HG03045 (cell line): ENCODE results near the gene EBF3.

ENCODE experiments used
- ATAC-seq: cut with Tn5 transposase; IDR thresholded peaks from one replicate; pipeline ENCODE4 v1.9.1; 2021; ENCODE audit warnings: mild to moderate bottlenecking, moderate library complexity; ENCODE audit not compliant: unreplicated experiment

EBF3 gene

DNA sequence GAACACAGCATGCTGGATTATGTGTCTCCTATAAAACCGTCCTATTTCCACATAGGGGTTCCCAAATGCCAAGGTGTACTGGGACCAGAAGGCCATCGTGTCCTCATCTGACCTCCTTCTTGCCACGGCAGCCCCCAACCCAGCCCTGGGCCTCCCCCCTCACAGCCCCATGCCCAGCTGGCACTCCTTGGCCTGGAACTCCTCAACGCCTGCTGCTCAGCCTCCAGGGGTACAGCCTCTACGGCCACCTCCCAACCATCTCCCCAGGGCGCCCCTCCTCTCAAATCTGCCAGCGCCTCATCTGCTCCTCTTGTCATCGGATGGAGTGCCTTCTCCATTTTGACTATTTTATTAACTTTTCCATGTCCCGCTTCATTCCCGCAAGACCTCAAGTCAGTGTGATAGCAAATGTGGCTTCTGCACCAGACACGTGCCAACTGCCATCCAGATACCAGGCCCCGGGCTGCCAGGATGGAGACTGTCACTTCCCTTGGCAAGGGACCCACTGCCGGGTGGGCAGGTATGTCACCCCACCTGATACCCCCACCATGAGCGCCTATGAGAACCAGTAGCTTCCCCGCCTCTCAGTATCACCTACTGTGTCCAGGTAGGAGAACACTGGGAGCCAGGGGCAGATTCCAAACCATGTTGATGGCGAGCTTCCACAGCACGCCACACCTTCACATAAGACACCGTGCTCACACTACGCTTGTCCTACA lies 106.7 kb downstream of the EBF3 start:
- ATAC-seq = no peak

DNA sequence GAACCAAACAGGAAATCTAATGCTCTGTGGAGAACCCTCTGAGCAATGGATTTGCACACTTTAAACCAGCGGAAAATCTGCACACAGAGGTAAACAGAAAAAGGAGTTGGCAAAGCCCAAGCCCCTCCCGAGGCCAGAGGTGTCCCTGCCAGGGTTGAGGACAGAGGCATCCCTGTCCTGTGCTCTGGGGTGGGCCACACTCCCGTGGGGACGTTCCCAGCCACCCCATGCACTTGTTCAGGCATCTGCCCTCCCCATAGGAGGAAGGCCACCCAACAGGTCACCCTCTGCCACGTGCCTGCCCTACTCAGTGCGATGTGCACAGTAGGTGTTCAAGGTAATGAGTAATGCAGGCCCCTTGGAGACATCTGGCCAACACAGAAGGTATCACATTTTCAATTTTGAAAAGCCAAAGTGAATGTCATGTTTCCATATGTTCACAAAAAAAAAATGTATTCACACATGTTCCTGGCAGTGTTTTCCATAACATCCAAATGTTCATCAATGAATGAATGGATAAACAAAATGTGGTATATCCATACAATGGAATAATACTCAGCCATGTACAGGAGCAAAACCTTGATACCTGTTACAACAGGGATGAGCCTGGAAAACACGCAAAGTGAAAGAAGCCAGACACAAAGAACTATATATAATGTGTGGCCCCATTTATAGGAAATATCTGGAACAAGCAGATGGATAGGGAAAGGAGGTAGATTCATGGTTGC lies 108.1 kb downstream of the EBF3 start:
- no peak for ATAC-seq

DNA sequence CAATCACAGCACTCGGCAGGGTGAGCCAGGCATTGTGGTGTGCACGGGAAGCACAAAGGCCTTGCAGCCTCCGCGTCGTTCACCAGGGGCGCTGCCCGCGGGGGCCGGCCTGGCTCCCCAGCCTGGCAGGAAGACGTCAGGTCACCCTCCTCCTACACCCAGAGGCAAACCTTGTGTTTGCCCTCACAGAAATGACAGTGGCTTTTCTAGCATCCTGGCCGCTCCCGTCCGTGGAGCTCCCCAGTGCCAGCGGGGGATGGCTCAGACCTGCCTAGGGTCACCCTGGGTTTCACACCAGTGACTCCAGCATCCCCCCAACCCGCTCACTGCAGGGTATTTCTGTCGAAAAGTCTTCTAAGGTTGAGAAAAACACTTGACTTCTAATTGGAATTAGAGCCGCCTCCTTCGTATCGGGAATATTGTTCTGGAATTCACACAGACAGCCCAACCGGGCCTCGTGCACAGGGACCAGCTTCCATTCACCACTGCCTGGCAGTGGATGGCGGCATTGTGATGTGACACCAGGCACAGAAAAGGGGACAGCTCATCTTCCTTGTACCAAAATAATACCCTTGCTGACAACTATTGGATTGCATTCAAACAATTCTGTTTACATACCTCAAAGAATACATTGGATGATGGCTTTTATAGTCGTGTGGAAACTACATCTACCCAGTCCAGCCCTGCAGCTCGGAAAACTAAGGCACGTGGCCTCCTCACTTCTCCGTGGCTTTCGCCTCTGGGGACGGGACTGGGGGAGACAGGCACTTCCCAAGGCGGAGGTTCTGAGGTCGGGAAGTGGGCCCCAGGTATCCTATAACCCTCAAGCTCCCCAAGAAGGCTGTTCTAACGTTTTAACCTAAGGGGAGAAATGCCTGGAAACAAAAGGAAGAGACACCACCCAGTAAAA lies 109.0 kb downstream of the EBF3 start:
- no peak for ATAC-seq

DNA sequence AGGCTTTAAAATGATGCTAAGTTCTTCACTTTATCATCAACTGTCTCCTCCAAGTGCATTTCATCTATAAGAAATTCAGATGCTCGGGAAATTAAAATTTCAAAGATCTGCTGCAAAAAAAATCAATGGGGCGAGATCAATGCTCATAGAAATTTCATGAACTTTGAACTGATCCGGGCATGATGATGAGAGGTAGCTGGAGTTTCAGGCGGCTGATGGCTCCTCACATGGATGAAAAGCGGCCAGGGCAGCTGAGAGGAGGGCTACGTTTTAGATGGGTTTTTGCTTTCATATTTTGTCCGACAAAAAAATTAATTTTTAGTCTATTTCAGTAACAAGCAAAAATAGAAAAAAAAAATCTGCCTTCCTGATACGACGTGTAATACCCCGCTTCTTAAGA lies 109.9 kb downstream of the EBF3 start:
- no peak for ATAC-seq

DNA sequence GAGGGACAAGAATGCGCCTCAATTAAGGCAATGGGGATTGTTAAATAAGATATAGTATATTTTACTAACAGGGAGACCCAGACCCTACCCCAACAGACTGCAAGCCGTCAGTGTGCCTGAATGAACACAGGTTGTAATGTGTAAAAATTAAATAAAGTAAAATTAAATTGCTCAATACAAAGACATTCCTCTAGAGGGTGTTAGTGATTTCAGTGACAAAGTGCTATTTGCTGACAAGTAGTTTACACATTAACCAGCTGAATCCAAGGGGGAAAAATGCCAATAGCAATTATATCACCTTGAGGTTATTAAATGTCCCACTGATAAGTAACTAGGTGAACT lies 110.5 kb downstream of the EBF3 start:
- ATAC-seq = no peak

DNA sequence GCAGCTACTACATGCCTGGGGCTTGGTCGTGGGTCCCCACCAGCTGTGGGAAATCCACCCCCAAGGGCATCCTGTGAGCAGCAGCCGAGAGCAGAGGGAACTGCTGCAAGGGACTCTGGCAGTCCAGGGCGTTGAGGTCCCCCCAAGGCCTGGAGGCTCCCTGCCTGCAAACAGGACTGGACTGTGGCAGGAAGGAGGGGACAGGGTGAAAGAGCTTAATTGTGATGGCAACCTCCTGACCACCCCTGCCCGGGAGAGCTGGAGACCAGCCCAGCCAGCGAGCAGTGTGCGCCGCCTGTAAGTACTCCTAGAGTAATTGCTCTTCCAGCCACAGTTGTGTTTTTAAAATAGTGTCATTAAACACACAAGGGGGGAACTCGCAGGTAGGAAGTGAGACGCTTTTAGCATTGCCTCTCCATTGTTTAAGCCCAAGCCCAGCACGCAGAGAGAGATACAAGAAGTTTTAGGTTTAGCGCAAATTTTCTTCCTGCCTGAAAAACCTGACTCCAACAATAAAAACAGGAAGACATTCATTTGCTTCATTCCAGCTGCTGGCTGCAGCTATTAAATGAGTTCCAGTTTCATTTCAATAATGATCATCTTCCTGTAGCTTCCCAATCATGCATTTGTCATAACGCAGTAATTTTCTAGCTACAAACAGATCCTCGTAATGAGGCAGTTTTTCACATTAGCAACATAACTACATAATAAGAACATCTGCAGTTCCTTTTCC lies 111.1 kb downstream of the EBF3 start:
- ATAC-seq = no peak

DNA sequence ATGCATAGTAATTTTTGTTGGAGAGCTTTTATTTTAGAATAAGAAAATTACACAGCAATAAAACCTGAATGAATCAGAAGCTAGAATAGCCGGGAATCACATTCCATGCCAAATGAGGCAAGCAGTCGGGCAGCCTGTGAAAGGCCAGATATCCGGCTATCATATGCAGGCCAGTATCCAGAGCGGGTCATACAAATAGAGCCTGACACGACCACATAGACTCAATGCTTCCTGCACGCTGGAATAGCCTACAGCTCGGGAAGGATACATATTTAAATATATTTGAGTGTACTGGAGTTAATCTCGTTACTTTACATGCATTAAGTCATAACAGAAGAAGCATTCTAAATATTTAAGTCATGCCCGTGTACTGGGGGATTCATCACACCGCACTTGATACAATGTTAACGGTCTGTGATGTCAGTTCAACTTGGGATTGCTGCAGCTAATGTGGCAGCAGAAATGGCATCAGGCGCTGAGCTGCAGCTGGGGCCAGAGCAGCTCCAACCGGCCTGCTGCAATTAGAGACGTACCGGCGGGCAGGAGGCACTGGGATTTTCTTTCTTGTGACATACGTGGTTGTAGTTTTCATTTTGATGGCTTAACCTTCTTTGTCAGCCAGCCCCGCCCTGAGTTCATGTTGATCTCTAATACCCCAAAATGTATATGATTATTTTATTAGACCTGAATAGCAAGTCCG lies 112.0 kb downstream of the EBF3 start:
- ATAC-seq = no peak

DNA sequence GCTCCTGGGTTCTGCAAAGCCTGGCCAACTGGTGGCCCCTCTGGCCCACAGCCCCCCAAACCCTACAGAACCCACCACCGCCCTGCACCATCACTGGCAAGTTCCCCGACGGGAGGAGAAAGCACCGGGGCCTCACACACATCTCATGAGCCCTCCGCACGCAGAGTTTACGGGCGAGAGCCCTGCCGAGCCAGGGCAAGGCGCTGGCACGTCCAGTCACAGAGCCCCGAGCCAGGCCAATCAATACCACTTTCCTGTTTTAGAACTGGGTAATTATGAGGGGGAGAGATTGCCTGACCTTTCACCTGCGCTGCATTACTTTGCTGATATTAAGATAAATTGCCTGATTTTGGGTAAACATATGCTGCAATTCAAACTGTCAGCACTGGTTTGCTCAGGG lies 113.3 kb downstream of the EBF3 start:
- no peak for ATAC-seq

DNA sequence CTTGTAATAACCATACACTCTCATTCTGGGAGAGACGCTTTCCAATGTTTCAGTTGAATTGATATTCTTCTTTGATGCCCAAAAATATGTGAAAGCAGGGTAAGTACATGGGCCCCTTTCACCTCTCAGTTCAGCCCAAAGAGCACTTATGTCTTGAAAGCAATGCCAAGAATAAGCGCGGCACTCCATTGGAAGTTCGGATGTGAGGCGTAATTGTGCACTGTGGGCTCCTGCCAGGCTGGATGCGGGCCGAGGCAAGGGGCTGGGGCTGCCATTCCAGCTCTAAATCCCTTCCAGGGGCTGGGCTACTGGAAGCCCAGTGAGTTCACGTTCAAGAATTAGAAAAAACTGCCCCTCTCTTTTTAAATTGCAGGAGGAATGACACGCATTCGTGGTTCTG lies 113.8 kb downstream of the EBF3 start:
- no peak for ATAC-seq

DNA sequence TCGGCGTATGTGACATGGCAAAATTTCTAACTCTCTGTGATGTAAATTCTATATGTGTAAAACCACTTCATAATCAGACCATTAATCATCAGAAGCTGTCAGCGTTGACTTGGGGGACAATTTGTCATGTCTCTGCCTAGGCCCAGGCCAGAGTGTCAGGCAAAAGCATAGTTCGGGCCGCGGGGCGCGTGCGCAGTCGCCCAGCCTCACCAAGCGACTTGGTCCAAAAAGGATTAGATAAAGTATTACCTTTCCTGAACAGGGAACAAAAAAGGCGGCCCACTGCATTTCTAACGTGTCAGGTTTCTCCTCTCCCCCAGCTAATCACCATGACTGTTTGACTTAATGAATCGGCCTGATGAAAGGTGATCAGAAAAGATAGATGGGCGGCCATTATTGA lies 114.2 kb downstream of the EBF3 start:
- ATAC-seq = no peak

DNA sequence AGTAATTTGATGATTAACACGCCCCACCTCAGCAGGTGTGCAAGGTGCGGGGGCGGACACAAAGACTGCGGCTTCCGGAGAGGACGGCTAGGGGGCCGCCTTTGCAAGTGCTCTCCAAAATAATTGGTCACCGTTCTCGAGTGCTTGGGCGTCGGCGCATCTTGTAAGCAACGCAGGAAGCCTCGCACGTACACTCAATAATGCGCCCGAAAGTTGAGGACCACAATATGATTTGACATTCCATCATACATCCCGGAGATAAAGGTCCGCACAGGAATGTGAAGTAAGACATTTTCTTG lies 114.7 kb downstream of the EBF3 start:
- no peak for ATAC-seq

DNA sequence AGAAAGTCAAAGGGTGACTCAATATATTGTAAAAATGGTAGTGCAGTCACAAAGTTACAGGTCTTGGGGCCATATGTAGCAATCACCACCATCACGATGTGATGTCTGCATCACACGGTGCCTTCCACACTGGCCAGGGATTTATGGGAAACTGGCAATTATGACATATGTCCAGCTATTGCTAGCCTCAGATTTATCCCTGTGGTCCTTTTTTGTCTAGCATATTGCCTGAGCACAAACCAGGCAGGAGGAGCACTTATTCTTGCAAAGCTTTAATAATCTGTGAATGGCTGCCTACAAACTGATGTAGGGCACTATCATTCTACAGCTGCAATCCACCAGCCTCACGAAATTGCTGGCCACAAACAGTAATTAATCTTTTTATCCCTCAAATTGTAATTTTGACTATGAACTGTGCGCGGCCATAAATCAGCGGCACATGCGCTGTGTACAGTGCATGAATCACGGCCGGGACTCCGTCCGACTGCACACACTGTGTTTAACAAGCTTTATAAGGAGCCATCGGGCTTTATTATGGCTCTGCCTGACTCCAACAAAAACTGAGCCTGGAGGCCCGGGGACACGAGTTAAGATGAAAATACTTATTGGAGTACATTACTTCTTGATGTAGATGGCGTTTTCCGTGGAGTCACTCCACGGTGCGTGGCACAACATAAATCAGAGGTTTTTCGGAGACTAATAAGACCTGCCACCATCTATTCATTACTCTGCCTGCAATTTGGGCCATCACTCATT lies 115.2 kb downstream of the EBF3 start:
- no peak for ATAC-seq

DNA sequence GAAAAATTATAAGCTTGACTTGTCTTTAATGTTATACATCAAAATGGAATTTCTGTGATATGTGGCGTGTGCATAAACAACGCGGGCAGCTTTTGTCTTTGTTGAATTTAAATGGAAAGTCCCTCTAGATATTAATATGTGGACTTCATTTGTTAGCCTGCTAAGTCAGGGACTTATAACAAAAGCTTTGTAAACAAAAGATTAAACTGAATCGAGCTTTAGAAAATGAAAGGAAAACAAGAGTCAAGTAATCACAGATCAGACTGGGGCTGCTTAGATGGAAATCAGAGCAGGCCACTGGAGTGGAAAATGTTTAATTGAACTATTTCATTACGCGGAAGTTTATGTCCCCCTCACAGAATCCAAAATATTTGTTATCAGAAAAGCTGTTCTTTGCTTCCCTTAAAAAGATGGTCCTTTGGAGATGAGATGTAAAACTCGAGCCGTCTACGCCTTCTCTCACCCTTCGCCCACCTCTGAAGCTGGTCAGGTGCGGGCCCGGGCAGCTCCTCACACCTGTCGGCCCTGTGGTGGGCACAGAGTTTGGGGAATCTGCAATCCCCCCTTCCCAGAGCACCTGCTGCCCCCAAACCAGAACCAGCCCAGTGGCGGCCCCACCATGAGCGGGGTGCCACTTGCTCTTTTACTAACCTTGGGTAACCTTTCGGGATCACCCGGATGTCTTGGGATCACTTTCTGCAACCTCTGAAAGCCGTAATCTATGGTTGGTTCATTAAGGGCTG lies 116.2 kb downstream of the EBF3 start:
- ATAC-seq = no peak

DNA sequence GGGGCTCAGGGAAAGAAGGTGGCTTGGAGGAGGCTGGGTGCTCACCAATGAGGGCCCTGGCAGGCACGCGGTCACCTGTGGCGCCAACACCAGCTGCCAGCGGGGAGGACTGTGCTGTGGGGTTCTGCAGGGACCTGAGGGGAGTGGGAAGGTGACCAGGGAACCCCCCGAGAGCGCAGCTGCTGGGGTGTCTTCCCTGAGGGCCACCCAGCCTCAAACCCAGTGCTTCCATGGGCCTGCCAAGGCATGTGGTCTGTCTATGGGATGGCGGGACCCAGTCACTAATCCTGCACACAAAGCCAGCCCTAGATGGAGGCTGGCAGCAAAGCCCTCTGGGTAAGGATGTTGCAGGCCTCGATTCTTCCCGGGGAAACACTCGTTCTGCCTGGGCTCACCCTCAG lies 117.1 kb downstream of the EBF3 start:
- ATAC-seq = no peak

DNA sequence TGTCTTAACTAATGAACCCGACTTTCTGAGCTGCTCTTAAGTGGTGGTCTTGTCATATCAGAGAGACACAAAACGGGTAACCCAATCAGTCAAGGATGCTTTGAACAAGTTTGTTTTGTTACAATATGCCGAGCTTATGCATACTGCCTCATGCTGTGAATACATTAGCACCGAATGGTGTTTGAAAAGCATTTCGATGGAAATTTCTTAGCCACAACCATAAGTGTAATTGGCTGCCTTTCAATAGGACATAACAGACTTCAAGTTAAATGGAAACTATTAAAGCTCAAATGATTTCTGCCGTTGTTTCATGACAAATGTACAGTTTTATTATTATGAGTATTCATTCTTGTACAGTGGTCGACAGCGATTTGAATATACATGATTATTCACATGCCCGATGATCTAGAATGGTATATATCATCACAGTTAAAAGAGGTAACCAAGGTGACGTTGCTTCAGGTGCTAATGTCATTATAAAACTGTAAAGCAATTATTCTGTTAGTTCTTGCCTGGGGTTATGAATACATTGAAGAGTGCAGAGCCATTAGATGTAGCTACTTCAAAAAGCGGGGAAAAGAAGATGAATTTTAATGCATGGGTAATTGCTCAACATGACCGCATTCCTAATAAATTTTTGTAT lies 118.8 kb downstream of the EBF3 start:
- no peak for ATAC-seq

DNA sequence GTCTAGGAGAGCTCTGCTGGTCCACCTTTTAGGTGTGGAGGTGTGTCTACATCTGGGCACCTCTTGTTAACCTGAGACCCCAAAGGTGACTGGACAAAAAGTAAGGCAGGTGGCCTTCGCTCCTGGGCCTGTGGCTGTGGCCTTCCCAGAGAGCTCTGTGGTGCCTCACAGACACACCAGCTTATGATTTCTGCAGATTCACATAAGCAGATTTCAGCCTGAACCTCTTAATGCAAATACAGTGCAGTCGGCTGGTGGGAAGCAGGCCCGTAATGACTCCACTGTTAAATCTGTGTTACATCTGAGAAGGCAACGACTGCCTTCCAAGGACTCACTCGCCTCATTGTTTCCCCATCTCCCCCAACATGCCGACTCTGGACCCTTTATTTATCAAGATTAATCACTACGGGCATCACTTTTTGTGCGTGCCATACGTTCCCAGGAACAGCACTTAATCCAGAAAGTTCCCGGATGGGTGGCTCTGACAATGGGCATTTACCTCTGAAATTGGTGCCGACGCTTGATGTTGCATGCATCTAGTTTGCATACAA lies 119.8 kb downstream of the EBF3 start:
- ATAC-seq = no peak

DNA sequence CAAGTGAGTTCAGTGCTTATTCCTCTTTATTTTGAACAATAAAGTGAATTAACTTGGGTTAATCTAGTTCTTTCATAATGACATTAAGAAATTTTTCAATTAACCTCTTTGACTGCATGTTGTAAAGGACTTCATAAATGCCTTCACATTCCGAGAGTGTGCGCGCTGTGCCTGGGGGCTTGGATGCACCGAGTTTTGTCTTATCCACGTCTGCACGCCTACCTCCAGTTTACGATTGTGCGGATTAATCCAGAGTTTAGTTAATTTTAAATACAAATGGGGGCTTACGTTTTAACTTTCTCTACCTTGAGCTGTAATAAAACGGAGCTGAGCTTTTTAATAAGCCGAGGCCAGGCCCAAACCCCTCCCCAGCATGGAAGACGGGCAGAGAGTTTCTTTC lies 120.4 kb downstream of the EBF3 start:
- ATAC-seq = no peak

DNA sequence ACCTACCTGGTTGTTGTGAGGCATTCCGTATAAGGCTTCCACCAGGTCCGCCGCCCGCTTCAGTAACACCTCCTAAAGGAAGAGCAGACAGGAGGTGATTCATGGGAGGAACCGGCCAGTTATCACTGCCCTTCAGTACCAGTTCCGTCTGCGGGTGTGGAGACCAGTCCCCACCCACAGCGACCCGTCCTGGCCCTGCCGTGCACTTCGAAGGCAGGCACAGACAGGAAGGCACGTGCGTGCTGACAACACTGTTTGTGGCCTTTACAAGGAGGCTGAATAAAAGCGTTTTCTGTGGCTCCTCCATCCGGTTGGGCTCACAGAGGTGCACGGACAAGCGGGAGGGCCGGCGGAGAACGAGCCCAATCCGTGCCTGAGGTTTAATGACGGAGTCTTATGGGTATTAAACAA lies 120.9 kb downstream of the EBF3 start:
- no peak for ATAC-seq

DNA sequence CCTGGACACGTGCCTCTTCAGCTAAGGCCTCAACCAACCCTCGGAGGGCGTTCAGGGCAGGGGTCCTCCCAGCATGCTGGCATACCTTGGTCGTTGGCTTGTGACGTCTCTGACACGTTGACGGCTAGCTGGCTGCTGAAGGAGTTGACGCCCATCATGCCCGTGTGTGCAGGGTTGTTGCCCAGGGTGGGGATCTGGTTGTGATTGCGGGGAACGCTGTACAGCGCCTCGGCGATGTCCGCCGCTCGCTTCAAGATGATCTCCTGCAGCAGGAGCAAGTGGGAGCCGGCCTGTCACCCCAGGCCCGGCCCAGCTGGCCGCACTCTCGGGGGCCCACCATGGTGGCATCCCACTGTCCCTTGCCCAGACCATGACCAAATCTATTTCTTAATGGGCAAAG lies 122.0 kb downstream of the EBF3 start:
- no peak for ATAC-seq
